Activated naive CD4-positive, alpha-beta T cell treated with anti-CD3 and anti-CD28 coated beads for 36 hours (primary cell): Measurements from ENCODE around the gene RAB3IL1. TPM values are rescaled to one million over a fixed set of nuclear protein-coding genes. Genes with fewer than 3 reads are reported as not detected.

Source experiments
- CTCF ChIA-PET: fragments of 350-600 bp; sonication (Branson Sonifier 250); formaldehyde crosslinking; loops from one replicate; lab custom pipeline; 2021; ENCODE audit warnings: antibody characterized with exemption; lab: Charles Lee
- DNase-seq: peaks from one replicate; pipeline ENCODE4 v3.0.0-alpha.2; 2020
- H3K27ac Mint-ChIP-seq: one replicate; pipeline ENCODE4 v1.8.0; 2021; ENCODE audit warnings: mild to moderate bottlenecking, mixed read lengths
- H3K27me3 Mint-ChIP-seq: one replicate; pipeline ENCODE4 v1.8.0; 2021; ENCODE audit warnings: low read depth, mixed read lengths
- H3K36me3 Mint-ChIP-seq: one replicate; pipeline ENCODE4 v1.8.0; 2021; ENCODE audit warnings: low read depth, mixed read lengths
- H3K4me1 Mint-ChIP-seq: one replicate; pipeline ENCODE4 v1.8.0; 2021; ENCODE audit warnings: low read depth, mixed read lengths
- H3K4me3 Mint-ChIP-seq: one replicate; pipeline ENCODE4 v1.8.0; 2021; ENCODE audit warnings: mild to moderate bottlenecking, moderate library complexity, mixed read lengths
- H3K9me3 Mint-ChIP-seq: one replicate; pipeline ENCODE4 v1.8.0; 2021; ENCODE audit warnings: mixed read lengths
- intact Hi-C: fragments of 100-400 bp; cut with micrococcal nuclease; formaldehyde crosslinking; loops from one replicate; pipeline ENCODE4 v1.15.1; 2023
- total RNA-seq, 2 experiments: library from RNA; stranded (reverse); gene quantifications; one replicate each; pipeline ENCODE4 v1.2.3, GENCODE V29; 2021

RAB3IL1 gene
- total RNA-seq, 2 experiments from 2014 or later = 0.52 to 0.74 TPM

DNA sequence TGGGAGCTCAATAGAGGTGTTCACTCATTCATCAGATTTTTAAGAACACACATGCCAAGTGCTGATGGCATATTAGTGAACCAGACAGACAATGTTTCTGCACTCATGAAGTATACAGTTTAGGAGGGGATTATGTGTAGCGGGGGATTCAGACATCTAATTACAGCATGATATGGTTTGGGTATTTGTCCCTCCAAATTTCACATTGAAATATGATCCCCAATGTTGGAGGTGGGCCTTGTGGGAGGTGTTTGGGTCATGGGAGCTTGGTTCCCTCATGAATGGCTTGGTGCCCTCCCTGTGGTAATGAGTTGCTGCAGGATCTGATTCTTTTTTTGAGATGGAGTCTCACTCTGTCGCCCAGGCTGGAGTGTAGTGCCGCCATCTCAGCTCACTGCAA is 8.9 kb upstream of the RAB3IL1 start:
- Mint-ChIP-seq H3K27ac (no peak overlapping the region), H3K4me3 (no peak overlapping the region), H3K36me3 (no peaks in the 10 kb centered on the region), H3K4me1 (no peaks in the 10 kb centered on the region), H3K27me3 (peaks cover 7% of the 10 kb centered on the region), H3K9me3 (no peaks in the 10 kb centered on the region)
- no peak for DNase-seq
- CTCF ChIA-PET = interaction anchor here (0.6 to 4.2 kb wide), 2 partner anchors 10 to 27 kb away, joined by 10 to 15 read pairs; no protein-coding TSS in a partner anchor
- intact Hi-C loops = no loop called here

GRCh38 chr11:61925736-61926135 is 8.4 kb upstream of the RAB3IL1 start:
- CTCF ChIA-PET = interaction anchor here (0.6 to 4.2 kb wide), 3 partner anchors 10 to 182 kb away, joined by 5 to 15 read pairs (median 10); no protein-coding TSS in a partner anchor
- no peak overlapping the region for H3K27ac Mint-ChIP-seq
- no peaks in the 10 kb centered on the region for H3K36me3 Mint-ChIP-seq
- no peaks in the 10 kb centered on the region for H3K4me1 Mint-ChIP-seq
- H3K27me3 Mint-ChIP-seq = peaks cover 7% of the 10 kb centered on the region
- intact Hi-C loops = no loop called here
- H3K9me3 Mint-ChIP-seq = no peaks in the 10 kb centered on the region
- no peak for DNase-seq
- H3K4me3 Mint-ChIP-seq = no peak overlapping the region

DNA sequence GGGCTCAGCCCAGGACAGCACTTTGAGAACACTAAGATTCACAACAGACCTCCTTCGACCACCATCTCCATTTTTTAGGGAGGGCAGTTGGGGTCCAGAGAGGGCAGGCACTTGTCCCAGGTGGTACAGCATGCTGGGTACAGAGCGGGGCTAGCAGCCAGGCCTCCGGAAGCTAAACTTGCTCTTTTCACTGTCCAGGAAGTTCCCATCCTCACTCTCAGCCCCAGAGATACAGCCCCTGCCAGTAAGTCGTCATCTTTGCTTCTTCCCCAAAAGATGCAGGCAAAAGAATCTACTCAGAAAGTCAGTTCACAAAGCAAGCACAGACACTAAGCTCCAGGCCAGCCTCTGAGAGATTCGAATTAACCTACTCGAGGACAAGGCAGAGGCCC is 6.7 kb upstream of the RAB3IL1 start:
- H3K27ac Mint-ChIP-seq = no peak overlapping the region
- intact Hi-C loops = no loop called here

GRCh38 chr11:61923166-61924063 is 6.0 kb upstream of the RAB3IL1 start:
- Mint-ChIP-seq H3K27me3 (peaks cover 23% of the 10 kb centered on the region), H3K36me3 (no peaks in the 10 kb centered on the region), H3K4me1 (no peaks in the 10 kb centered on the region), H3K27ac (no peak overlapping the region), H3K4me3 (no peak overlapping the region), H3K9me3 (no peaks in the 10 kb centered on the region)
- no peak for DNase-seq
- intact Hi-C loops = no loop called here
- CTCF ChIA-PET = interaction anchor here (4.2 kb wide), 1 partner anchor 24 kb away, joined by 15 read pairs; no protein-coding TSS in a partner anchor

More for the DNA sequence above, 6.7 kb upstream of the RAB3IL1 start:
- DNase-seq = no peak
- CTCF ChIA-PET = interaction anchor here (1.0 to 4.2 kb wide), 2 partner anchors 23 to 25 kb away, joined by 3 to 15 read pairs; no protein-coding TSS in a partner anchor
- no peaks in the 10 kb centered on the region for H3K4me1 Mint-ChIP-seq
- no peaks in the 10 kb centered on the region for H3K36me3 Mint-ChIP-seq
- H3K9me3 Mint-ChIP-seq = no peaks in the 10 kb centered on the region
- H3K27me3 Mint-ChIP-seq = peaks cover 18% of the 10 kb centered on the region
- H3K4me3 Mint-ChIP-seq = no peak overlapping the region

- H3K4me3 Mint-ChIP-seq = no peak overlapping the region
- H3K4me1 Mint-ChIP-seq = peaks cover 8% of the 10 kb centered on the region
- intact Hi-C loops = no loop called here
- no peak for DNase-seq
- peaks cover 32% of the 10 kb centered on the region for H3K27me3 Mint-ChIP-seq
- no peaks in the 10 kb centered on the region for H3K36me3 Mint-ChIP-seq
- no peak overlapping the region for H3K27ac Mint-ChIP-seq
- no peaks in the 10 kb centered on the region for H3K9me3 Mint-ChIP-seq
- CTCF ChIA-PET = interaction anchor here (4.2 kb wide), 1 partner anchor 23 kb away, joined by 15 read pairs; no protein-coding TSS in a partner anchor
Observed at GRCh38 chr11:61922539-61922938, 5.2 kb upstream of the RAB3IL1 start.

DNA sequence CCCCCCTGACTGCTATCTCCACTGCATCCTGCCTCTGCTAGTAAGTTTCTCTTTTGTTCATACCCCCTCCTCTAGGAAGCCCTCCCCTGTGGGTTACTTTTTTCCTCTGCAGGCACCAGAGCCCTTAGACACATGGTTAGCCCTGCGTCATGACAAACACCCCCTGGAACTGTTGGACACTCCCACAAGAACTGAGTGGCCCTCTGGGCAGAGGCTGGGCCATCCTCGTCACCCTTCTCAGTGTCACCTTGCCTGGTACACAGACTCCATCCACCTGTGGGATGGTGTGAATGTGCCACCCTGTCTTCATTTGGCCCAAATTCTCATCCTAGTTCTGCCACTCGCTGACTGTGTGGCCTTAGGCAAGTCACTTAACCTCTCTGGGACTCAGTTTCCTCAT is 4.1 kb upstream of the RAB3IL1 start:
- intact Hi-C loops = no loop called here
- CTCF ChIA-PET = no interaction called here
- no peak for DNase-seq
- no peaks in the 10 kb centered on the region for H3K9me3 Mint-ChIP-seq
- peaks cover 9% of the 10 kb centered on the region for H3K4me1 Mint-ChIP-seq
- peaks cover 32% of the 10 kb centered on the region for H3K27me3 Mint-ChIP-seq
- H3K27ac Mint-ChIP-seq = no peak overlapping the region
- no peaks in the 10 kb centered on the region for H3K36me3 Mint-ChIP-seq
- H3K4me3 Mint-ChIP-seq = no peak overlapping the region

DNA sequence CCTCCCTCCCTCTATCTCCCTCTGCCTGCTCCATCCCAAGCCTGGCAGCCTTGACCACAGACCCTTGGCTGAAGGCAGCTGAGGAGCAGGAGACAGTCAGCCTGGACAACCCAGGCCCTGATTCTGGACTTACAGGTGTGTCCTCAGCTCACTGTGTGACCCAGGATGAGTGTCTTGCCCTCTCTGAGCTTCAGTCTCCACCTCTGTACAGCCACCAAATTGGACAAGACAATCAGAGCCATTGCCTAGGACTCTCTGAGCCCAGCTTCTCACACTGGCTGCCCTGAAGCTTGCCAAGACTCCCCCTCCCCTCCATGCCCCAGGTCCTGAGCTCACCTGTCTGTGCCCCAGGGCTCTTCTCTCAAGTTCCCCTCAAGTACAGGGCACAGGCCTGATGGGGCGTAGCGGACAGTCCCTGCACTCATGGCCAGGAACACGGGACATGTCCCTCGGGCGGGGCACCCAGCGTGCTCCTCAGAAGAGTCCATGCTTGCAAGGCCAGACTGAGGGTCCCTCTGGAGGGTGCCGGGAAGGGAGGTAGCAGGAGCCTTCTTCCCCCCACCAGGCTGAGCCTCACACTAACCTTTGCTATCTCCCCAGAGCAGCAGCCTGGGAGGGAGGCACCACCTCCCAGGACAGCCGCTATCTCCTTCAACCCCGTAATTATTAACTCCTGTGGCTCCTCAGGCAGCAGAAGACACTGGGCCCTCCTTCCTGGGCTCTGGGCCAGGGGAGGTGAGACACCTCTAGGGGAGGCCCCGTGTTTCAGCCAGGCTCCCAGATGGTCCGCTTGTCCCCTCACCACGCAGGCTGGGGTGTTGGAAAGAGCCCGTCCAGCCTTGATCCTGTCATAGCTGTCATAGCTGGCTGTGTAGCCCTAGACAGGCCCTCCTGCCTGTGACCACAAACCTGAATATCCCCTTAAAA is 2.6 kb upstream of the RAB3IL1 start:
- Mint-ChIP-seq H3K27ac (no peak overlapping the region), H3K36me3 (no peaks in the 10 kb centered on the region), H3K27me3 (peaks cover 39% of the 10 kb centered on the region), H3K9me3 (no peaks in the 10 kb centered on the region), H3K4me3 (no peak overlapping the region), H3K4me1 (peaks cover 10% of the 10 kb centered on the region)
- intact Hi-C loops = no loop called here
- CTCF ChIA-PET = interaction anchor here (1.0 to 2.1 kb wide), 3 partner anchors 18 to 162 kb away, joined by 3 to 7 read pairs (median 3); no protein-coding TSS in a partner anchor
- DNase-seq = no peak

- no peak overlapping the region for H3K27ac Mint-ChIP-seq
- H3K27me3 Mint-ChIP-seq = peaks cover 41% of the 10 kb centered on the region
- no peaks in the 10 kb centered on the region for H3K9me3 Mint-ChIP-seq
- peaks cover 10% of the 10 kb centered on the region for H3K4me1 Mint-ChIP-seq
- intact Hi-C loops = no loop called here
- CTCF ChIA-PET = interaction anchor here (1.0 to 2.1 kb wide), 3 partner anchors 18 to 163 kb away, joined by 3 to 7 read pairs (median 3); no protein-coding TSS in a partner anchor
- no peaks in the 10 kb centered on the region for H3K36me3 Mint-ChIP-seq
- no peak for DNase-seq
- no peak overlapping the region for H3K4me3 Mint-ChIP-seq
Observed at GRCh38 chr11:61918938-61919704, 1.8 kb upstream of the RAB3IL1 start.

- H3K36me3 Mint-ChIP-seq = no peaks in the 10 kb centered on the region
- peaks cover 10% of the 10 kb centered on the region for H3K4me1 Mint-ChIP-seq
- H3K4me3 Mint-ChIP-seq = peak overlapping the region; percentile 78
- CTCF ChIA-PET = interaction anchor here (1.0 to 2.1 kb wide), 2 partner anchors 28 to 164 kb away, joined by 3 to 7 read pairs; no protein-coding TSS in a partner anchor
- H3K9me3 Mint-ChIP-seq = no peaks in the 10 kb centered on the region
- DNase-seq = no peak
- no peak overlapping the region for H3K27ac Mint-ChIP-seq
- intact Hi-C loops = no loop called here
- H3K27me3 Mint-ChIP-seq = peaks cover 41% of the 10 kb centered on the region
Observed at GRCh38 chr11:61918251-61918937, 1.0 kb upstream of the RAB3IL1 start.

DNA sequence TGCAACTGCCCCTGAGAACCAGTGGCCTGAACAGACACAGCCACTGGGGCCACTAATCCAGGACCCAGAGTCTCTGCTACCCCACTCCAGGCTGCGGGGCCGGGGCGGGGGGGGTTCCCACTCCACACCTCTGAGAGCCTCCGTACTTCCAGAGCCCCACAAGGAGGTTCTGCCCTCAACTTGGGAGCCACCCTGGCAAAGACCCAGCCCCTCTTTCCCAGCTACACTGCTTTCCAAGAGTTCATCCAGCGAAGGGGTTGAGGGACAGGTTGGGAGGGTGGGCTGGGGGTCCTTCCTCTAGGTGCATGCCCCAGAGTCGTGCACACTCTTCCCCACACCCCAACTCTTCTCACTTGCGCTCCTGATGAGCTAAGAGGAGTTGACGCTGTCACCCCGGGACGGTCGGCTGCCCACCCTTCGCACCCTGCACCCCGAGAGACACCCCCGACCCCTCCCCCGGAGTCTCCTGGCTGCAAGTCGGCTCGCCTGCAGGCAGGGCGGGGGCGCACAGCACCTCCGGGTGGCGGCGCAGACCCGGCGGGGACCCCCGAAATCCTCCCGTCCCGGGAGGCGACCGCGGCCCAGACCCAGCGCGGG is 531 bp downstream of the RAB3IL1 start:
- H3K4me3 Mint-ChIP-seq = peak overlapping the region; percentile 64
- CTCF ChIA-PET = interaction anchor here (3.3 kb wide), 1 partner anchor 31 kb away, joined by 14 read pairs; no protein-coding TSS in a partner anchor

More for the DNA sequence above, 531 bp downstream of the RAB3IL1 start:
- Mint-ChIP-seq H3K27me3 (peaks cover 44% of the 10 kb centered on the region), H3K36me3 (no peaks in the 10 kb centered on the region), H3K9me3 (no peaks in the 10 kb centered on the region), H3K27ac (no peak overlapping the region), H3K4me1 (peaks cover 10% of the 10 kb centered on the region)
- DNase-seq = no peak
- intact Hi-C loops = no loop called here
